ENCODE measurements around the gene ENPP3.

DNA sequence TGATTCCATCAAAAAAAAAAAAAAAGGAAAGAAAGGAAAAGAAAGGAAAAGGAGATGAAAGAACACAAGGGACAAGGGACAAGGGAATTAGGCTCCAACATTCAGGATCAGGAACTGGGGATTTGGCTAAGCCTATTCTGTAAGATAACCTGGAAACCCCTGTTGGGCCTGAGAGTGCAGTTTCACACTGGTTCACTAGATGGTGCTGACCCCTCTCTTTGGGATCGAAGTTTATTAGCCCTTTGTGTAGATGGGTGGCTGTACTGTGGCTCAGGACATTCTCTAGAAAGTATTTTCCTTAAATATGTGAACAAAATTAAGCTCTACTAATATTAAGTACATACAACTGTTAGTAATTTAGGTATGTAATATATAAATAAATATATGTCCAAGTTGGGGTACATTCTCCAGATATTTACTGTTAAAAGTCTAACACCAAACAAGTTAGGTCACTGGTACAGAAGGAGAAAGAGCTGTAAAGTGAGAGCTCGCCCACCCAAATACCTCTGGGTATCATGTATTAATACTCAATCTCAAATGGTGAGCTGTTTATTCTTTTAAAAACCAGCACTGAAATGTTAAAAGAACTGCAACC, 57.8 kb downstream of the ENPP3 start:
- TF ChIP-seq, protein P1, sequence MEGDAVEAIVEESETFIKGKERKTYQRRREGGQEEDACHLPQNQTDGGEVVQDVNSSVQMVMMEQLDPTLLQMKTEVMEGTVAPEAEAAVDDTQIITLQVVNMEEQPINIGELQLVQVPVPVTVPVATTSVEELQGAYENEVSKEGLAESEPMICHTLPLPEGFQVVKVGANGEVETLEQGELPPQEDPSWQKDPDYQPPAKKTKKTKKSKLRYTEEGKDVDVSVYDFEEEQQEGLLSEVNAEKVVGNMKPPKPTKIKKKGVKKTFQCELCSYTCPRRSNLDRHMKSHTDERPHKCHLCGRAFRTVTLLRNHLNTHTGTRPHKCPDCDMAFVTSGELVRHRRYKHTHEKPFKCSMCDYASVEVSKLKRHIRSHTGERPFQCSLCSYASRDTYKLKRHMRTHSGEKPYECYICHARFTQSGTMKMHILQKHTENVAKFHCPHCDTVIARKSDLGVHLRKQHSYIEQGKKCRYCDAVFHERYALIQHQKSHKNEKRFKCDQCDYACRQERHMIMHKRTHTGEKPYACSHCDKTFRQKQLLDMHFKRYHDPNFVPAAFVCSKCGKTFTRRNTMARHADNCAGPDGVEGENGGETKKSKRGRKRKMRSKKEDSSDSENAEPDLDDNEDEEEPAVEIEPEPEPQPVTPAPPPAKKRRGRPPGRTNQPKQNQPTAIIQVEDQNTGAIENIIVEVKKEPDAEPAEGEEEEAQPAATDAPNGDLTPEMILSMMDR (IDR thresholded peaks at IDR 0.05), result peak in 2 of 3 experiments; percentile 40 to 64
- TF ChIP-seq POLR2AphosphoS5 (IDR thresholded peaks at IDR 0.05; ENCODE audit: insufficient read depth in 1 of 2, low read depth in 1 of 2), result no peak
- TF ChIP-seq POLR2A (IDR thresholded peaks at IDR 0.05), result no peak
